GM18499 (cell line): ENCODE results near the gene PPT2.
"Not testable (repeated sequence)": the region's sequence is repeated elsewhere in the genome, so short reads cannot be mapped to it uniquely, and the experiment has no call there.

Experiments
- ATAC-seq: cut with Tn5 transposase; IDR thresholded peaks from one replicate; pipeline ENCODE4 v1.9.1; 2021; ENCODE audit warnings: moderate number of reproducible peaks; ENCODE audit not compliant: insufficient read depth, unreplicated experiment

The PPT2 gene

GRCh38 chr6:32126880-32127279 lies 27.1 kb upstream of the PPT2 start:
- ATAC-seq: no peak

- ATAC-seq: no peak
These were observed 26.6 kb upstream of the PPT2 start for GRCh38 chr6:32127409-32127716.

GRCh38 chr6:32127717-32128592 lies 26.0 kb upstream of the PPT2 start, which contains the start of gene ATF6B:
ATF6B (minus strand) TSS chr6:32128246; CDS start chr6:32128207, 39 bp downstream.
- peak; percentile 67 for ATAC-seq

GRCh38 chr6:32128751-32129296 lies 25.1 kb upstream of the PPT2 start:
- no peak for ATAC-seq

GRCh38 chr6:32129297-32130088 lies 24.4 kb upstream of the PPT2 start:
- no peak for ATAC-seq

- ATAC-seq: no peak
These were observed 22.4 kb upstream of the PPT2 start for GRCh38 chr6:32131439-32131948.

GRCh38 chr6:32132110-32132509 lies 21.8 kb upstream of the PPT2 start:
- no peak for ATAC-seq

GRCh38 chr6:32133786-32134185 lies 20.2 kb upstream of the PPT2 start:
- no peak for ATAC-seq

GRCh38 chr6:32137454-32137853 lies 16.5 kb upstream of the PPT2 start:
- ATAC-seq: no peak

- ATAC-seq: no peak
These were observed 14.4 kb upstream of the PPT2 start for GRCh38 chr6:32139590-32139989.

GRCh38 chr6:32140420-32141046 lies 13.4 kb upstream of the PPT2 start:
- ATAC-seq: no peak

- ATAC-seq: not testable (repeated sequence)
These were observed 9.7 kb upstream of the PPT2 start for GRCh38 chr6:32144238-32144637.

- ATAC-seq: no peak
These were observed 7.7 kb upstream of the PPT2 start for GRCh38 chr6:32146287-32146686.

- no peak for ATAC-seq
These were observed 7.3 kb upstream of the PPT2 start for GRCh38 chr6:32146687-32147086.

- no peak for ATAC-seq
These were observed 6.4 kb upstream of the PPT2 start for GRCh38 chr6:32147401-32148132.

- ATAC-seq: no peak
These were observed 5.5 kb upstream of the PPT2 start for GRCh38 chr6:32148289-32149091.

GRCh38 chr6:32149092-32149755 lies 4.7 kb upstream of the PPT2 start:
- ATAC-seq: no peak
